IPS-18a (cell line): ENCODE measurements around the gene SOX1.

Experiments used
- H3K27ac ChIP-seq: one replicate; pipeline ENCODE4 v1.5.1; 2013; ENCODE audit warnings: low read length
- H3K27me3 ChIP-seq: one replicate; pipeline ENCODE4 v1.6.1; 2013; ENCODE audit warnings: mild to moderate bottlenecking, low read length; ENCODE audit not compliant: control insufficient read depth, insufficient read depth
- H3K36me3 ChIP-seq: one replicate; pipeline ENCODE4 v1.6.1; 2013; ENCODE audit warnings: low read depth, low read length; ENCODE audit not compliant: control insufficient read depth
- H3K4me1 ChIP-seq: one replicate; pipeline ENCODE4 v1.6.1; 2013; ENCODE audit warnings: low read depth, low read length; ENCODE audit not compliant: control insufficient read depth
- H3K4me3 ChIP-seq: one replicate; pipeline ENCODE4 v1.5.1; 2013; ENCODE audit warnings: low read length
- H3K9ac ChIP-seq: one replicate; pipeline ENCODE4 v1.6.1; 2013; ENCODE audit warnings: mild to moderate bottlenecking, low read length, moderate library complexity
- H3K9me3 ChIP-seq: one replicate; pipeline ENCODE4 v1.6.1; 2013; ENCODE audit warnings: low read depth, low read length; ENCODE audit not compliant: control insufficient read depth

SOX1 gene

DNA sequence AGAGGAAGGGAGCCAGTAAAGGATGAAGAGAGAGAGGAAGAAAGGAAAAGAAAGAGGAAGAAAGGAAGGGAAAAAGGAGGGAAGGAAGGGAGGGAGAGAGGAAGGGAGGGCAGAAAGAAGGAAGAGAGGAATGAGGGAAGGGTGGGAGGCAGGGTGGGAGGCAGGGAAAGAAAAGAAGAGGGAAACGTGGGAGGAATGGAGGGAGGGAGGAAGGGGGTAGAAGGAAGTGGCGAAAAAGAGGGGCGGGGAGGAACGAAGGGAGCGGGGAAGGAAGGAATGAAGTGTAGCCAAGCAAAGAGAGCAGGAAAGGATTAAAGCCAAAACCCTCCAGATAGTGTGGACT, 53.1 kb downstream of the SOX1 start:
- Histone ChIP-seq H3K9me3 (no peaks in the 10 kb centered on the region), H3K9ac (no peak overlapping the region), H3K4me1 (peaks cover 9% of the 10 kb centered on the region), H3K4me3 (no peak overlapping the region), H3K27me3 (peaks cover 3% of the 10 kb centered on the region), H3K27ac (no peak overlapping the region), H3K36me3 (no peaks in the 10 kb centered on the region)
